Common myeloid progenitor, CD34-positive (primary cell): ENCODE measurements around the gene HIBCH.
"Not testable (repeated sequence)": the region's sequence is repeated elsewhere in the genome, so short reads cannot be mapped to it uniquely, and the experiment has no call there.

Experiments
- CTCF ChIA-PET: fragments of 350-600 bp; sonication (Branson Sonifier 250); formaldehyde crosslinking; loops from one replicate; lab custom pipeline; 2021; ENCODE audit warnings: antibody characterized with exemption; lab: Charles Lee
- POLR2A ChIA-PET: fragments of 350-600 bp; sonication (Branson Sonifier 250); formaldehyde crosslinking; loops from one replicate; lab custom pipeline; 2021; ENCODE audit warnings: antibody characterized with exemption; lab: Charles Lee
- DNase-seq, 3 donors: peaks; one replicate each; pipeline versions ENCODE4 v3.0.0 to v3.0.0-alpha.2; 2013
- H3K27ac ChIP-seq, 2 experiments: 1 replicate in 1 of 2; 2 replicates in 1 of 2; pipeline ENCODE4 v1.7.0; 2013; ENCODE audit warnings: inconsistent platforms in 2 of 2, low read length in 2 of 2, mild to moderate bottlenecking in 2 of 2, low read depth in 1 of 2, moderate library complexity in 1 of 2; ENCODE audit not compliant: severe bottlenecking in 2 of 2, insufficient read depth in 1 of 2, poor library complexity in 1 of 2
- H3K27me3 ChIP-seq, 5 experiments: replicated peaks in 2 of 5; 1 replicate in 3 of 5; 2 replicates in 2 of 5; pipeline versions ENCODE4 v1.6.1 to v1.7.0; 2013; ENCODE audit warnings: low read length in 4 of 5, mild to moderate bottlenecking in 2 of 5, moderate library complexity in 2 of 5, inconsistent platforms in 1 of 5; ENCODE audit not compliant: insufficient read depth in 5 of 5, control insufficient read depth in 4 of 5
- H3K36me3 ChIP-seq, 4 experiments: 1 replicate in 2 of 4; 2 replicates in 2 of 4; pipeline versions ENCODE4 v1.6.1 to v1.7.0; 2013; ENCODE audit warnings: low read length in 3 of 4, control low read depth in 1 of 4, mild to moderate bottlenecking in 1 of 4; ENCODE audit not compliant: control insufficient read depth in 4 of 4, insufficient read depth in 4 of 4
- H3K4me1 ChIP-seq, 4 experiments: 1 replicate in 3 of 4; 2 replicates in 1 of 4; pipeline versions ENCODE4 v1.6.1 to v1.7.1; 2013; ENCODE audit warnings: low read length in 3 of 4, mild to moderate bottlenecking in 3 of 4, control low read depth in 1 of 4, inconsistent platforms in 1 of 4, moderate library complexity in 1 of 4; ENCODE audit not compliant: control insufficient read depth in 4 of 4, insufficient read depth in 4 of 4; ENCODE audit errors: control extremely low read depth in 1 of 4
- H3K4me3 ChIP-seq, 7 experiments: 1 replicate in 4 of 7; 2 replicates in 3 of 7; pipeline versions ENCODE4 v1.5.1 to v1.7.0; 2013; ENCODE audit warnings: mild to moderate bottlenecking in 7 of 7, low read length in 6 of 7, moderate library complexity in 6 of 7, inconsistent platforms in 2 of 7, low read depth in 2 of 7, control low read depth in 1 of 7; ENCODE audit not compliant: insufficient read depth in 4 of 7, control insufficient read depth in 1 of 7; ENCODE audit errors: extremely low read depth in 1 of 7
- H3K9me3 ChIP-seq, 5 experiments: 1 replicate in 4 of 5; 2 replicates in 1 of 5; pipeline versions ENCODE4 v1.6.1 to v1.7.1; 2013; ENCODE audit warnings: low read length in 4 of 5, mild to moderate bottlenecking in 2 of 5, inconsistent platforms in 1 of 5, low read depth in 1 of 5, moderate library complexity in 1 of 5; ENCODE audit not compliant: control insufficient read depth in 4 of 5, insufficient read depth in 2 of 5; ENCODE audit errors: control extremely low read depth in 1 of 5
- WGBS: methylation state at CpG from one replicate; pipeline ENCODE4 v1.1.5; 2013; ENCODE audit not compliant: insufficient coverage; 5-methylcytosine and 5-hydroxymethylcytosine counted together

HIBCH gene

DNA sequence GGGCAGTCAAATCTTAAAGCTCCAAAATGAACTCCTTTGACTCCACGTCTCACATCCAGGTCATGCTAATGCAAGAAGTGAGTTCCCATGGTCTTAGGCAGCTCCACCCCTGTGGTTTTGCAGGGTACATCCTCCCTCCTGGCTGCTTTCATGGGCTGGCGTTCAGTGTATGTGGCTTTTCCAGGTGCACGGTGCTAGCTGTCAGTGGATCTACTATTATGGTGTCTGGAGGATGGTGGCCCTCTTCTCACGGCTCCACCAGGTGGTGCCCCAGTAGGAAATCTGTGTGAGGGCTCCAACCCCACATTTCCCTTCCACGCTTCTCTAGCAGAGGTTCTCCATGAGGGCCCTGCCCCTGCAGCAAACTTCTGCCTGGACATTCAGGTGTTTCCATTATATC is 151.9 kb downstream of the HIBCH start:
- no peaks in the 10 kb centered on the region for H3K36me3 ChIP-seq
- H3K27ac ChIP-seq = no peak overlapping the region
- H3K4me1 ChIP-seq = no peaks in the 10 kb centered on the region
- H3K27me3 ChIP-seq = no peaks in the 10 kb centered on the region
- H3K4me3 ChIP-seq = no peak overlapping the region
- ChIA-PET CTCF (interaction anchor here (1.5 kb wide), 1 partner anchor 13 kb away, joined by 3 read pairs; a partner anchor contains a TSS), POLR2A (no interaction called here)
- H3K9me3 ChIP-seq = peaks cover 0 to 4% (median 0%) of the 10 kb centered on the region in 5 experiments
- no peak for DNase-seq
- WGBS = 100% methylated on average over 5 of the region's 5 CpGs

DNA sequence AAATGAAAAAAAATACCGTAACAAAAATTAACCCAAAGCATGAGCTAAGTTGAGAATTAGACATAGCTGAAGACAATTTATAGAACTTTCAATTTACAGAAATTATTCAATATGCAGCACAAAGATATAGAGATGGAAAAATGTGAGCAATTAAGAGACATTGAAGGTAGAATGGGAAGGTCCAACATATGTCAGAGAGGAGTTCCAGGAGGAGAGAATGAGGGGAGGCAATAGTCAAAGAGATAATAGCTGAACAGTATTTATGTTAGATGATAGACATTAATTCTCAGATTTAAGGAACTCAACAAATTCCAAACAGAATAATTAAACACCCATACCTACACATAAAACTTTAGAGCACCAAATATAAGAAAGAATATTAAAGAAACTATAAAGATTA is 154.1 kb downstream of the HIBCH start:
- no CpG with 5 or more reads among the region's 1 CpG for WGBS
- CTCF ChIA-PET = no interaction called here
- no peak for DNase-seq
- H3K27ac ChIP-seq = no peak overlapping the region
- H3K27me3 ChIP-seq = no peaks in the 10 kb centered on the region
- POLR2A ChIA-PET = no interaction called here
- H3K9me3 ChIP-seq = peaks cover 0 to 4% (median 0%) of the 10 kb centered on the region in 5 experiments
- no peak overlapping the region for H3K4me3 ChIP-seq
- no peaks in the 10 kb centered on the region for H3K4me1 ChIP-seq
- H3K36me3 ChIP-seq = no peaks in the 10 kb centered on the region

DNA sequence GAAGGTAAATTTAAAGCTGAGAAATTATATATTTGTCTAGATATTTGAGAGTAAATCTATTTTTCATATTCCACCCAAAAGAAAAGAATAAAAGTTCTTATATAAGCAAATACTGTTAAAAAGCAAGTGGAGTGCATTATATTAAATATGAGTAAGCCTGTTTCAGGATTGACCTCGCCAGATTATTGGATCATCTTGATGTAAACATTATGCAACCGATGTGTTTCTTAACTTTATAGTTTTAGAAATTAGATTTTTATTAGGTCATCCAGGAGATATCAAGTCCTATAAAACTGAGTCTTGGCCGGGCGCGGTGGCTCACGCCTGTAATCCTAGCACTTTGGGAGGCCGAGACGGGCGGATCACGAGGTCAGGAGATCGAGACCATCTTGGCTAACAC is 156.8 kb downstream of the HIBCH start:
- CTCF ChIA-PET = interaction anchor here (1.0 to 1.6 kb wide), 2 partner anchors 10 to 17 kb away, joined by 3 to 5 read pairs; no protein-coding TSS in a partner anchor
- peaks cover 0 to 4% (median 0%) of the 10 kb centered on the region in 5 experiments for H3K9me3 ChIP-seq
- H3K27me3 ChIP-seq = no peaks in the 10 kb centered on the region
- no peaks in the 10 kb centered on the region for H3K4me1 ChIP-seq
- no peak overlapping the region for H3K27ac ChIP-seq
- 100% methylated on average over 1 of the region's 11 CpGs for WGBS
- no peaks in the 10 kb centered on the region for H3K36me3 ChIP-seq
- no peak for DNase-seq
- H3K4me3 ChIP-seq = no peak overlapping the region
- POLR2A ChIA-PET = no interaction called here

DNA sequence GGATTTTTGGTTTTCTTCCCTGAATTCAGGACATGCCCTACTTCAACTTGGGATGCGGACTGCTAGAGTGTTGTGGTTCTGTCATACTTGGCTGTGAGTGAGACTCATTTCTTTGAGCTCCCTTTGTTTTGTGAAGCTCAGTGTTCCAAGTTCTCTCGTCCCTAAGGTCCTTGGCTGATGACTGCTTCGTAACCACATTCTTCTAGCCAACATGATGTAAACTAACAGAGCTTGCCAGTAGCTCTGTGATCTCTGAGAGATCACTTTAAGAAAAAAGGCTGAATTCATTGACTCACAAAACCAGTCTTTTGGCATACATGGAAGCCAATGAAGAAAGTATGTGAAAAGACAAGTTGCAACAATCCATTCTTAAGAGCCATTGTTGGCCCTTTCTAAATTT is 160.2 kb downstream of the HIBCH start:
- H3K27ac ChIP-seq = no peak overlapping the region
- no peak for DNase-seq
- H3K4me1 ChIP-seq = no peaks in the 10 kb centered on the region
- no peaks in the 10 kb centered on the region for H3K9me3 ChIP-seq
- no peak overlapping the region for H3K4me3 ChIP-seq
- no peaks in the 10 kb centered on the region for H3K27me3 ChIP-seq
- CTCF ChIA-PET = interaction anchor here (1.0 kb wide), 1 partner anchor 26 kb away, joined by 3 read pairs; no protein-coding TSS in a partner anchor
- H3K36me3 ChIP-seq = no peaks in the 10 kb centered on the region
- POLR2A ChIA-PET = no interaction called here
- 96% methylated on average over 2 of the region's 3 CpGs for WGBS

DNA sequence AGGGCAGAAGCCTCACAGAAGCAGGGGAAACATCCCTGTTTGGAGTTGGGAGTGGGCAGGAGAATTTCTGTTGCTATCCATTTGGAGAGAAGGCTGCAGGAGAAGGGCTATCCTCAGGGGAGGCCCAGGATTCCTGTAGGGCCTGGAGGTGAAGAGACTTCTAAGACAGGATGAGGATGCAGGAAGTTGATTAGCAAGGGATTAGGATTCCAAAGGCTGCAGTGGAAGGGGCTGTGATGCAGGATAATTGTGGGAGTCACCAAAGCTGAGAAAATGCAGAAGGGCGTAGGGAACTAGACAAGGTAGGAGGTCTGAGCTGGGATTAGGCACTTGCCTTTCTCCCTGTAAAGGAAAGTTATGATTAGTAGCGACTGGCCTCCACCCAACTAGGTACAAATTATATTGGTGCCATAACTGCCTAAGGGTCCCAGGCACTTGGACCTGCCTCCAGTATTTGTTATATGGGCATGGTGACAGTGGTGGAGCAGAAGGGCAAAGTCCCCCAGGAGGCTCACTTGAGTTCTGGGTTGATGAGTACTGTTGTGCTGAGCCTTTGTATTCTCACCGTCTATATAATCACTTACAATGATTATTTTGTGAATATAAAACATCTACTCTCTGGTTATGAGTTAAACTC is 160.7 kb downstream of the HIBCH start:
- H3K36me3 ChIP-seq = no peaks in the 10 kb centered on the region
- ChIA-PET CTCF (interaction anchor here (1.0 kb wide), 1 partner anchor 26 kb away, joined by 3 read pairs; no protein-coding TSS in a partner anchor), POLR2A (no interaction called here)
- no peak for DNase-seq
- 90% methylated on average over 2 of the region's 3 CpGs for WGBS
- H3K27ac ChIP-seq = no peak overlapping the region
- H3K4me1 ChIP-seq = no peaks in the 10 kb centered on the region
- H3K4me3 ChIP-seq = no peak overlapping the region
- H3K27me3 ChIP-seq = no peaks in the 10 kb centered on the region
- H3K9me3 ChIP-seq = no peaks in the 10 kb centered on the region

DNA sequence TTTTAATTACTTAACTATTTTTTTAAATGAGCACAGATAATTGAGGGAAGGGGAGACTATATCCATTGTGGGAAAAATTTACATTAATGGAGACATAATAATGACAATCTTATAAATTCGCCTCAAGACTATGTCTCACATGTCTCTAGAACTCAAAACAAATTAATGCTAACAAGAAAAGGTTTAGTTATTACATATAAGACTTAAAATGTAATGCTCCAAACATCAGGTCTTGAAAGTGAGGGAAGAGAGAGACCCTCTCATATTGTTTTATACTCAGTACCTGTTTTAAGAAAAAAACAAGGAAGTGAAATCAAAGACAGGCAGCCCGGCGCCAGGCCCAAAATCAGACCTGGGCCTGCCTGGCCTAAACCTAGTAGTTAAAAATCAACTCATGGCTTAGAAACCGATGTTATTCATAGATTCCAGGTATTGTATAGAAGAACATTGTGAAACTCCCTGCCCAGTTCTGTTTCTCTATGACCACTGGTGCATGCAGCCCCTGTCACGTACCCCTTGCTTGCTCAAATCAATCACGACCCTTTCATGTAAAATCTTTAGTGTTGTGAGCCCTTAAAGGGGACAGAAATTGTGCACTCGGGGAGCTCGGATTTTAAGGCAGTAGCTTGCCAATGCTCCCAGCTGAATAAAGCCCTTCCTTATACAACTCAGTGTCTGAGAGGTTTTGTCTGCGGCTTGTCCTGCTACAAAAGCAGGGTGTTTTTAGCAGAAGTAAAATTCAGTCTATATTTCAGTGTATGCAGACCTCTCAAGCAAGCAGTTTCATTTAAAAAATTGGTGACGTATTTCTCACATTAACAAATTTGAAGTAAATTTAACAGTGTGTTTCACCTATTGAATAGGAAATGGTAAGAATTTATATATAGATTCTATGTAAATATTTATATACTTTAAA is 161.8 kb downstream of the HIBCH start:
- POLR2A ChIA-PET, DNase-seq, H3K27ac ChIP-seq, H3K9me3 ChIP-seq, H3K4me3 ChIP-seq, H3K36me3 ChIP-seq, H3K4me1 ChIP-seq, H3K27me3 ChIP-seq, CTCF ChIA-PET: not testable (repeated sequence)
- 96% methylated on average over 4 of the region's 10 CpGs for WGBS
